Measurements from ENCODE around the gene TBC1D22A.

- TF ChIP-seq CTCF (IDR thresholded peaks at IDR 0.05 in 2 of 3, conservative IDR thresholded peaks at IDR 0.05 in 1 of 3; ENCODE audit: insufficient read depth in 2 of 3, low read depth in 1 of 3, low read length in 3 of 3) = no peak
- TF ChIP-seq ZNF445 (CRISPR knock-in tag; IDR thresholded peaks at IDR 0.05; ENCODE audit: low read depth) = no peak
- no peak for TF ChIP-seq RFX5 (IDR thresholded peaks at IDR 0.05; ENCODE audit: low read depth, low read length)
- no peak for TF ChIP-seq RAD51 (IDR thresholded peaks at IDR 0.05; ENCODE audit: borderline replicate concordance, low read depth)
- TF ChIP-seq POLR3G (IDR thresholded peaks at IDR 0.05; ENCODE audit: extremely low read depth, insufficient read length, insufficient replicate concordance) = no peak
- no peak for TF ChIP-seq CCNT2 (IDR thresholded peaks at IDR 0.05; ENCODE audit: borderline replicate concordance, extremely low read depth, insufficient read length, low read depth, low read length)
- no peak for TF ChIP-seq KDM5B (IDR thresholded peaks at IDR 0.05; ENCODE audit: insufficient replicate concordance, low read depth, low read length)
- TF ChIP-seq RBM22 (IDR thresholded peaks at IDR 0.05; ENCODE audit: low read depth, low read length, poor library complexity, severe bottlenecking) = no peak
- no peak for TF ChIP-seq POLR2A (conservative IDR thresholded peaks at IDR 0.05)
These were observed 112.6 kb downstream of the TBC1D22A start for GRCh38 chr22:46875089-46875488.

Measured in K562 (cell line).